Muscle of back (tissue), 11 donors: ENCODE measurements around the gene GALNT15. TPM values are rescaled to one million over a fixed set of nuclear protein-coding genes. Genes with fewer than 3 reads are reported as not detected.

Experiments
- DNase-seq, 3 donors: peaks; one replicate each; pipeline versions ENCODE4 v3.0.0 to v3.0.0-alpha.2; 2013
- polyA plus RNA-seq, 10 donors: library from polyadenylated mRNA; unstranded; fragments of 120-200 nt; gene quantifications; one replicate each; pipeline ENCODE4 v1.2.1, GENCODE V29; 2013; ENCODE audit not compliant: insufficient read length in 10 of 10

GALNT15 gene
- polyA plus RNA-seq, 10 donors = 0.71 to 2.3 (median 1.3) TPM

DNA sequence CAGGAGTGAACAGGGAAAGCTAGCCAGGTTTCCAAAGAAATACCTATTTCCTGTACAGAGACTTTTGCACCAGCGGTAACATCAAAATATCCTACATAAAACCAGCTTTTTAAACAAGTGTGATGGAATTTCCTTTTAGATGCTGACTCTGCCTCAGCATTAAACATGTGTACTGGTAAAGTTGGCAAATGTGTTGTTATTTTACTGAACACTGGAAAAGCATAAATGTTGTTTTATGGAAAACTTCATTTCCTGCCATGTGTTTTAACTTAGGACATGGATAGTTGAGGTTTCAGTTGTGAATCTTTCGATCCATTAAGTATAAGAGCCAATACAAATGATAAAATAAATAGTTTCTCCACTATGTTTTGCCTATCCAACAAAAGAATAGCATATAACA lies 106.2 kb downstream of the GALNT15 start:
- peak in 2 of 3 donors; percentile 26 to 36 for DNase-seq

Other genes with a start within 250 kb of the GALNT15 start
- 10 to 100 TPM; 22.1 to 30.1 (median 27.0) TPM for gene DPH3, start 90.3 kb downstream of the GALNT15 start, polyA plus RNA-seq
- gene OXNAD1, start 90.5 kb downstream of the GALNT15 start, polyA plus RNA-seq = 10 to 100 TPM in 4 of 10 donors, 1 to 10 TPM in 6; 6.2 to 11.5 (median 9.5) TPM